Chondrocyte (in vitro differentiated cells): ENCODE measurements around the gene NSMCE4A. TPM values are rescaled to one million over a fixed set of nuclear protein-coding genes. Genes with fewer than 3 reads are reported as not detected.
A peak's percentile ranks its signal among the peaks of the same experiment; 100 is the strongest.
"Not testable (repeated sequence)": the region's sequence is repeated elsewhere in the genome, so short reads cannot be mapped to it uniquely, and the experiment has no call there.

ENCODE experiments used
- DNase-seq: peaks from one replicate; pipeline ENCODE4 v3.0.0; 2021; ENCODE audit warnings: mixed read lengths, low spot score
- H3K27ac Mint-ChIP-seq: one replicate; pipeline ENCODE4 v1.8.0; 2021; ENCODE audit warnings: mild to moderate bottlenecking, moderate library complexity, mixed read lengths; ENCODE audit not compliant: unreplicated experiment
- H3K27me3 Mint-ChIP-seq: 2 replicates; pipeline ENCODE4 v1.8.0; 2021; ENCODE audit warnings: low read depth, mixed read lengths
- H3K36me3 Mint-ChIP-seq: 2 replicates; pipeline ENCODE4 v1.8.0; 2021; ENCODE audit warnings: low read depth, mixed read lengths
- H3K4me1 Mint-ChIP-seq: 2 replicates; pipeline ENCODE4 v1.8.0; 2021; ENCODE audit warnings: low read depth, mild to moderate bottlenecking, mixed read lengths
- H3K4me3 Mint-ChIP-seq: one replicate; pipeline ENCODE4 v1.8.0; 2021; ENCODE audit warnings: mild to moderate bottlenecking, moderate library complexity, mixed read lengths; ENCODE audit not compliant: unreplicated experiment
- H3K9me3 Mint-ChIP-seq: 2 replicates; pipeline ENCODE4 v1.8.0; 2021; ENCODE audit warnings: low read depth, mixed read lengths
- CTCF ChIP-seq: fragments of 200-600 bp; sonication (generic); IDR thresholded peaks from 2 replicates; pipeline ENCODE4 v1.5.0; 2021; ENCODE audit warnings: antibody characterized with exemption, mild to moderate bottlenecking, moderate library complexity
- total RNA-seq: library from RNA; stranded (reverse); gene quantifications from 3 replicates; pipeline ENCODE4 v1.2.1, GENCODE V29; 2021

The NSMCE4A gene
- total RNA-seq, 1 donor from 2014 or later, result 24.8 TPM

DNA sequence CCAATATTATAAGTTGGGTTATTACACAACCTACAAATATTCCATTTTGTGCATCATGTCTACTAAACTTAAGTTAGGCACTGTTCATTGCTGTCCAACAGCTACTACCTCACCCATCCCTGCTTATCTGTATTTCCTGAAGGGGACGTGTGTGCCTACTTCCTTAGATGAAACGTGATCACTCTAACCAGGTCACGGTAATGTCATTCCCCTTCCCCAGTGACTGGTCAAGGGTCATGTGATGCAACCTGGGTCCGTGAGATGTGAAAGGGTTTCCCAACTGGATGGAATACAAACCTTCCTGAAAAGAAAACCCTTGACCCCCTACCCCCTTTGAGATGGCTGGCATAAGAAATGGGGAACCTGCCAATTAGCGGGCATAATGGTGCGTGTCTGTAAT, 1.6 kb upstream of the NSMCE4A start:
- TF ChIP-seq CTCF, result no peak
- Mint-ChIP-seq H3K9me3 (peaks cover 7% of the 10 kb centered on the region), H3K4me3 (no peak overlapping the region), H3K27ac (no peak overlapping the region), H3K4me1 (peaks cover 15% of the 10 kb centered on the region), H3K36me3 (peaks cover 1% of the 10 kb centered on the region), H3K27me3 (no peaks in the 10 kb centered on the region)
- no peak for DNase-seq

DNA sequence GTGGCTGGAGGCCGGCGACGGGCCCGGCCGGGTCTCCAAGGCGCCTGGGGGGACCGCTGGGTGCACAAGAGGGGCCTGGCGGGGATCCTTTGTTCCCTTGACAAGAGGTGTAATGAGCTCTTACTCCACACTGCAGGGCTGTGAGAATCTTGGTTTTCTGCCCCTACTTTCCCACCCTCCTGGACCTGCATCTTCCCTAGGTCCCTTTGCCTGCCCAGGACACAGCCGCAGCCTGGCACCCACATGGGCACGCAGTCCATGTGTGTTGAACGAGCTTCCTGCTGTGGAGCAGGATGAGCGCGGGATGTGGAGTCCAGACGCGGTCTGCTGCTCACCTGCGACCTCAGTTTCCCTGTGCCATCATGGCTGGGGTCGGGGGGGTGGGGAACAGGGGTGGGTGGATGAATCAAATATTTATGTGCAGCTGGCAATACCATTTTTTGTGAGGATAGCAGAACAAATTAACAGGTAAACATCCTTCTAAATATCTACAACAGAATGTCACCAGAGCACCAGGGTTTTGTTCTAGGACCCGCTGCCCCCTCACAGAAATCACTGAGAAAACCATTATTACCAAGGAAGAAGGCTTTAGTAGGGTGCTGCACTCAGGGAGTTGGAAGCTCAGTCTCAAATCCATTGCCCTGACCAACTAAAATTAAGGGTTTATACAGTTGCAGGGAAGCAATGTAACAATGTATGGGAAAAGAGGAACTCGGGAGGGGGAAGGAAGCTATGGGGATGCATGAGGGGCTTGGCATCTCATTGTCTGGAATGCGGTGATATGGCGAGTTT, 474 bp upstream of the NSMCE4A start:
- peak; percentile 29 for TF ChIP-seq CTCF
- Mint-ChIP-seq H3K27me3 (no peaks in the 10 kb centered on the region), H3K4me1 (peaks cover 15% of the 10 kb centered on the region), H3K9me3 (no peaks in the 10 kb centered on the region), H3K27ac (peak overlapping the region; percentile 27), H3K4me3 (peak overlapping the region; percentile 59), H3K36me3 (peaks cover 1% of the 10 kb centered on the region)
- DNase-seq, result no peak

DNA sequence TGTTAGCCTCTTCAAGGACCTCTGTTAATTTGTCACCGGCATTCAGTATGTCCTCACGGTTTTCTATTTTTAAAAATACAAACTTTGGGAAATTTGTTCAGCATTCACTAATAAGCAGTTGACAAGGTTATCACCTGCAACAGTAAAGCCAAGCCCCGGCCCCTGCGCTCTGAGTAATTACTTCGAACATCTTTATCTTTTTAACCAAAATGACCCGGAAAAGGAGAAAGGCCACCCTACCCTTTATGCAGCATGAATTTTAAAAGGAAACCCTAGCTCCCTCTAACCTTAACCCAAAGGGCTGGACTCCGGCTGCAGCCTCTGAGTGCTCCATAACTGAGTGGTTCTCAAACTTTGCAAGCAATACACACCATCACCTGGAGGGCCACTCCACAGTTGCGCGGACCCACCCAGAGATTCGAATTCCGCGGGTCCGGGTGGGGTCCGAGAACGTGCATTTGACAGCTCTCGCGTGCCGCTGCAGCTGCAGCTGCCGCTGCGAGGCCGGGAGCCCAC, 940 bp downstream of the NSMCE4A start:
- Mint-ChIP-seq H3K4me1 (peaks cover 15% of the 10 kb centered on the region), H3K9me3 (no peaks in the 10 kb centered on the region), H3K36me3 (peaks cover 1% of the 10 kb centered on the region), H3K27ac (peak overlapping the region; percentile 49), H3K4me3 (peak overlapping the region; percentile 77), H3K27me3 (no peaks in the 10 kb centered on the region)
- no peak for TF ChIP-seq CTCF
- no peak for DNase-seq

DNA sequence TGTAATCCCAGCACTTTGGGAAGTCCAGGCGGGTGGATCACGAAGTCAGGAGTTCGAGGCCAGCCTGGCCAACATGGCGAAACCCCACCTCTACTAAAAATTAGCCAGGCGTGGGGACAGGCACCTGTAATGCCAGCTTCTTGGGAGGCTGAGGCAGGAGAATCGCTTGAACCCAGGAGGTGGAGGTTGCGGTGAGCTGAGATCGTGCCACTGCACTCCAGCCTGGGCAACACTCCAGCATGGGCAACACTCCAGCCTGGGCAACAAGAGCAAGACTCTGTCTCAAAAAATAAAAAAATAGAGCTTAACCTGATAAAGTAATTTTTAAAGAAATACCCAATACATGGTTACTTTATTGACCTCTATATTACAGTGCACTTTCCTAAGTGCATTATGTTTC, 5.9 kb downstream of the NSMCE4A start:
- not testable (repeated sequence) for H3K27ac Mint-ChIP-seq, H3K9me3 Mint-ChIP-seq, H3K4me3 Mint-ChIP-seq, DNase-seq, H3K27me3 Mint-ChIP-seq
- peaks cover 13% of the 10 kb centered on the region for H3K4me1 Mint-ChIP-seq
- peaks cover 11% of the 10 kb centered on the region for H3K36me3 Mint-ChIP-seq

DNA sequence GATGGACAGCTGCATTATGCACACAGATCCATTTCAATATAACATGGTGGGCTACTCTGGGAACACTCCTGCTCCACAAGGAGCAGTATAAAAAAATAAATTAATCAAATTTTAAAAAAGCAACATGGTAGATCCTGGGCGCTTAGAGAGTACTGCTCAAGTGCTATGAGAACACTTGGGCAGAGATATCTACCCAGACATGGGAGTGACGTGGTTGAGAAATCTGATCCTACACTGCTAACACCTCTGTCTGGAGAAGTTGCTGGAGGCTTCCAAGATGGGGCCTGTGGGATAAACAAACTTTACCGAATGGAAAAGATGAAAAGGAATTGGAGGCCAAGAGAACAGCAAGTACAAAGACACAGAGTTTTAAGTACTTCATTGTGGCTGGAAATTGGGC, 9.0 kb downstream of the NSMCE4A start:
- no peak for DNase-seq
- no peak for TF ChIP-seq CTCF
- no peaks in the 10 kb centered on the region for H3K4me1 Mint-ChIP-seq
- H3K4me3 Mint-ChIP-seq, result no peak overlapping the region
- no peaks in the 10 kb centered on the region for H3K9me3 Mint-ChIP-seq
- H3K36me3 Mint-ChIP-seq, result peaks cover 13% of the 10 kb centered on the region
- H3K27ac Mint-ChIP-seq, result no peak overlapping the region
- no peaks in the 10 kb centered on the region for H3K27me3 Mint-ChIP-seq

GRCh38 chr10:121961456-121961855, 13.6 kb downstream of the NSMCE4A start:
- Mint-ChIP-seq H3K4me1 (peaks cover 4% of the 10 kb centered on the region), H3K4me3 (no peak overlapping the region), H3K36me3 (peaks cover 16% of the 10 kb centered on the region), H3K27me3 (no peaks in the 10 kb centered on the region), H3K27ac (no peak overlapping the region), H3K9me3 (no peaks in the 10 kb centered on the region)
- no peak for DNase-seq
- no peak for TF ChIP-seq CTCF
